CMK (cell line): ENCODE data around the gene OR8S1.
"Not testable (repeated sequence)": the region's sequence is repeated elsewhere in the genome, so short reads cannot be mapped to it uniquely, and the experiment has no call there.

Source experiments
- DNase-seq: peaks from one replicate; pipeline ENCODE4 v3.0.0-alpha.2; 2010; ENCODE audit warnings: low read depth

OR8S1 gene

GRCh38 chr12:48525332-48525731, at the start of gene OR8S1:
OR8S1 (plus strand) TSS chr12:48525632; CDS start chr12:48525632, 0 bp downstream.
- no peak for DNase-seq

DNA sequence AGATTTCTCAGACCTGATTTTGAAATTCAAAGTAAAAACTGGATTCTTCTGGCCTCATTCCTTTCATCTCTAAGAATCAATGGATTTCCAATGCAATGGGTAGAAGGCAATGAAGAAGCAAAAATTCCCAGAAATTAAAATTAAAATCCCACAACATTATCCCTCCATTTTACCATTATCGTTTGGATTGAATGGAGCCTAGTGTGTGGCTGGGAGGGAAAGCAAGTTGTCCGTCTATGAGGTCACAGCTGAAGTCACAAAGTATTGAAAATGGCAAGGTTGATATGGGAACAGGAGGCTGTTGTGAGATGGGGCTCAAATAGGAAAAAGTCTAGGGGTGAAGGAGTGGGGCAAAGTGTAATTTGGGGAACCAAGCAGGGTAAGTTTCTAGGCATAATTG, 43.2 kb upstream of the OR8S1 start, which contains the start of gene C12orf54:
Gene C12orf54, plus strand, starts transcription at position 301 of the 400 bp plus-strand sequence. CDS start 799 bp downstream, outside the sequence.
- no peak for DNase-seq

DNA sequence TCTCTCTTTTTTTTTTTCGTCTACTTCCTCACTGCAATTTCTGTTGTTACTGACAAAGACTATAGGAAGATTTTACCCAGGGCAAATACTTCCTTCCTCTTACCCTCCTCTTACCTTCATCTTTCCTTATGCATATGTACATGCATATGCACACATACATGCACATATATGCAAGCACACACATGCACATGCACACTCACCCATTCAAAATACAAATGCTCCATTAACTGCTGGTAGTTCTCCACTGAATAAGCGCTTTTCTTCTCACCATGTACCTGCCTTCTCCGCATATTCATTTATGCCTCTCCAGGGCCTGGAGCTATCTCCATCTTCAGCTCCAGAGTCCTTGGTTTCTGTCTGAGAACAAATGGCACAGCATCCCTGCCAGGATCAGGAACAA, 42.5 kb upstream of the OR8S1 start:
- DNase-seq: no peak

- no peak for DNase-seq
Observed at GRCh38 chr12:48486261-48486660, 39.2 kb upstream of the OR8S1 start.

DNA sequence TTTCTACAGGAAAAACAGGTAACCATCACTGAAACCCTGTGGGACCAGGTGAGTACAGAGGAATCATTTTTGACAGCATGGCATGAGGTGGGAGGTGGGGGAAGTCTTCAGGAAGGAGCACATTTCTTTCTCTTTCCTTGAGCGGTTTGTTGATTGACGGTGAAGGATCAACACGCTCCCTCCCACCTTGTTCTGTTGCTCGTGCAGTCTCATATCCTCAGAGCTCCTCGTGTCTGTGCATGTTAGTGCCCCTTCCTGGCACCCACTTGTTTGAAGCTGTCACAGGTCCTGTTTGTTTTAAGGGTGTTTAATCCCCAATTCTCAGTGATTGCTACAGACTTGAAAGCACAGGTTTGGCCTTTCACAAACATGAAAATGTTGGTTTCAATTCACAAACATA, 38.8 kb upstream of the OR8S1 start:
- DNase-seq: no peak

DNA sequence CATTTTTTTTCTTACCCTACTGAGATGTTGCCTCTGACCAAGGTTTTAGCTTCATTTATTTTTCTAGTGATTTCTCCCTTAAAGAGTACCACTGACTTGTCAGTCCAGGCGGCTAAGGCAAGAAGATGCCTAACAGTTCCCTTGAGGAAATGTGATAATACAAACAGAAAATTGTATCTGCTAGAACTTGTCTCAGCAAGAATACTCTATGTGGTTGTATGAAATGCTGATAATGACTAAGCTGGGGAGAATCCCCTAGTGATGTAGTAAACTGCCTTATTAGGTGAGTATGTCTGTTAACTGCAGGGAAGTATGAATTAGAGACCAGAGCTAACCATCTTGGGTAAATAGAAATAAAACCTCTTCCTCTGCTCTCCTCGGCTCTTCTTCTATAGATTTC, 36.4 kb upstream of the OR8S1 start:
- DNase-seq: no peak

GRCh38 chr12:48489456-48489855, 36.0 kb upstream of the OR8S1 start:
- not testable (repeated sequence) for DNase-seq

- DNase-seq: not testable (repeated sequence)
Observed at GRCh38 chr12:48500281-48500680, 25.2 kb upstream of the OR8S1 start.

DNA sequence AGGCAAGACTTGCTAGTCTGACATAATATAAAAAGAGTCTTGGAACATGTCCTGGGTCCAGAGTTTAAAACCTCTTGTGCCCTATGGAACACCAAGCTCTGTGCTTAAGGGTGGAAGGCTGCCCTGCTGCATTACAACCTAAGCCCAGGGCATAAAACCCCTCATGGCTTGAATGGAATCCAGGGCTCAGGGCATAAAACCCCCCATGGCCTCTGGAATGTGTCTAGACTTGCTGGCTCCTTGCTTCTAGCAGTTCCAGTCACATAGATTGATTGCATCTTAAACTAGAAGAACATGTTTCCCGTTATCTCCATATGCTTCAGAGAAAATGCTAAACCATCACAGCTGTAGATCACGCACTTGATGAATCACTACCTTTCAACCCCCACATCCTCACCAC, 18.6 kb upstream of the OR8S1 start:
- DNase-seq: not testable (repeated sequence)

- DNase-seq: no peak
Observed at GRCh38 chr12:48508987-48509386, 16.4 kb upstream of the OR8S1 start.

DNA sequence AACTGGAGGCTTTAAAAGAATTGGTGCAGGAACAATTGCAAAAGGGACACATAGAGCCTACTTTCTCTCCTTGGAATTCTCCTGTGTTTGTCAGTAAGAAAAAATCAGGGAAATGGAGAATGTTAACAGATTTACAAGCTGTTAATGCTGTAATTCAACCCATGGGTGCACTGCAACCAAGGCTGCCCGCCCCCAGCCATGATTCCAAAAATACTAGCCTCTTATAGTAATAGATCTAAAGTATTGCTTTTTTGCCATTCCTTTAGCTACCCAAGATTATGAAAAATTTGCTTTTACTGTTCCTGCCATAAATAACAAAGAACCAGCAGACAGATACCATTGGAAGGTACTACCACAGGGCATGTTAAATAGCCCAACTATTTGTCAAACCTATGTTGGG, 15.3 kb upstream of the OR8S1 start:
- DNase-seq: no peak

DNA sequence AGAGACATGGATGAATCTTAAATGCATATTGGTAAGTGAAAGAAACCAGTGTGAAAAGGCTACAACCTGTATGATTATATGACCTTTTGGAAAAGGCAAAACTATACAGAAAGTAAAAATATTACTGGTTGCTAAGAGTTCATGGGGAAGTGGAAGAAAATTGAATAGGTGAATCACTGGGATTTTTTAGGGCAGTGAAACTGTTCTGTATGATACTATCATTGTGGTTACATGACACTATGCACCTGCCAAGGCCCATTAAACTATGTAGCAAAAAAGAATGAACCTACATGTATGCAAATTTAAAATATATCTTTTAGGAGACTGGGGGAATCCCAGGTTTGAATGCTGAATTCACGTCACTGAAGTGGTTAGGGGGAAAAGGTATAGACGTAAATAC, 12.6 kb upstream of the OR8S1 start:
- no peak for DNase-seq

DNA sequence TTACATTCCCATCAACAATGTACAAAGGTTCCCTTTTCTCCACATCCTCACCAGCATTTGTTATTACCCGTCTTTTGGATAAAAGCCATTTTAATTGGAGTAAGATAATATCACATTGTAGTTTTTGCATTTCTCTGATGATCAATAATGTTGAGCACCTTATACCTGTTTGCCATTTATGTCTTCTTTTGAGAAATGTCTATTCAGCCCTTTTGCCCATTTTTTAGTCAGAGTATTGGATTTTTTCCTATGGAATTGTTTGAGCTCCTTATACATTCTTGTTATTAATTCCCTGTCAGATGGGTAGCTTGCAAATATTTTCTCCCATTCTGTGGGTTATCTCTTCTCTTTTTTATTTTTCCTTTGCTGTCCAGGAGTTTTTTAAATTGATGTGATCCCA, 10.7 kb upstream of the OR8S1 start:
- DNase-seq: no peak

GRCh38 chr12:48520381-48520780, 5.1 kb upstream of the OR8S1 start:
- DNase-seq: not testable (repeated sequence)

DNA sequence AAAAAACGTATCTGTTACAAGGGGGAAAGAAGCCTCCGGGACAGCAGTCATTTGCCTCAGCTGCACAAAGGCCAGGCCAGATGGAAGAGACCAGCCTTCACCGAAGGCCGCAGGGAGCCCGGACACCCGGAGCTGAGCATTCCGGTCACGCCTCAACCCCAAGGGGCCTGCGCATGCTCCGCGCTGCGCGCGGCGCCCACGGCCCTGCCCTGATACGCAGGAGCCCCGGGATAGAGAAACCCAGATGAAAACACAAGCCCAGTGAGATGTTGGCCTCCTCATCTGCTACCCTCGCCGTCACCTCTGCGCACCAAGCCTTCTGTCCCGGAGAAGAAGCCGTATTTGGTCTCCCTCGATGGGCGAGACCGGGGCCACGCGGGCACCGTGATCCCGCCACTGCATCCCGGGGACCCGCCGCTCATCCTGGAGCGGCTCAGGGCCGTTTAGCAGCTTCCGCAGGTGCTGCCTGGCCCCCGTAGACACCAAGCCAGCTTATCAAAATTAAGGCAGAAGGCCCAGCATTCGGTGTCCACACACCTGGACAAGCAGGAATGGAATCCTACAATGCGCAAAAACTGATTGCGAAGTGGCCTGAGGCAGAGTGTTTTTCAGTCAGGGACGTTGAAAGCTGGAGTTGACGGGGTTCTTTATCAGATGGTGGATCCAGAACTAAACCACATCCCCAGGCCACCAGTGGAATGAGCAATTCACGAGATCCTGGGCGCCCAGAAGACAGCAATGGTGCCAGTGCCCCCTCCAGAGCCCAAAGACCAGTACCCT, 2.6 kb downstream of the OR8S1 start:
- DNase-seq: no peak

- DNase-seq: no peak
Observed at GRCh38 chr12:48532601-48533000, 7.2 kb downstream of the OR8S1 start.

DNA sequence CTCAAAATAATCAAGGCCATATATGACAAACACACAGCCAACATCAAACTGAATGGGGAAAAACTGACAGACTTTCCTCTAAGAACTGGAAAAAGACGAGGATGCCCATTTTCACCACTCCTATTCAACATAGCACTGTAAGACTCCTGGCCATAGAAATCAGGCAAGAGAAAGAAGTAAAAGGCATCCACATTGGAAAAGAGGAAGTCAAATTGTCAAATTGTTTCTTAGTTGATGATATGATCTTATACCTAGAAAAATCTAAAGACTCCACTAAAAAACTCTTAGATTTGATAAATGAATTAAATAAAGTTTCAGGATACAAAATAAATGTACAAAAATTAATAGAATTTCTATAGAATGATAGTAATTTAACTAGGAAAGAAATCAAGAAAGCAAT, 11.2 kb downstream of the OR8S1 start:
- DNase-seq: no peak

GRCh38 chr12:48542300-48542928, 17.0 kb downstream of the OR8S1 start:
- no peak for DNase-seq

GRCh38 chr12:48545833-48546469, 20.5 kb downstream of the OR8S1 start:
- DNase-seq: no peak

- DNase-seq: not testable (repeated sequence)
Observed at GRCh38 chr12:48547012-48547411, 21.6 kb downstream of the OR8S1 start.

- DNase-seq: not testable (repeated sequence)
Observed at GRCh38 chr12:48551636-48552035, 26.2 kb downstream of the OR8S1 start.

DNA sequence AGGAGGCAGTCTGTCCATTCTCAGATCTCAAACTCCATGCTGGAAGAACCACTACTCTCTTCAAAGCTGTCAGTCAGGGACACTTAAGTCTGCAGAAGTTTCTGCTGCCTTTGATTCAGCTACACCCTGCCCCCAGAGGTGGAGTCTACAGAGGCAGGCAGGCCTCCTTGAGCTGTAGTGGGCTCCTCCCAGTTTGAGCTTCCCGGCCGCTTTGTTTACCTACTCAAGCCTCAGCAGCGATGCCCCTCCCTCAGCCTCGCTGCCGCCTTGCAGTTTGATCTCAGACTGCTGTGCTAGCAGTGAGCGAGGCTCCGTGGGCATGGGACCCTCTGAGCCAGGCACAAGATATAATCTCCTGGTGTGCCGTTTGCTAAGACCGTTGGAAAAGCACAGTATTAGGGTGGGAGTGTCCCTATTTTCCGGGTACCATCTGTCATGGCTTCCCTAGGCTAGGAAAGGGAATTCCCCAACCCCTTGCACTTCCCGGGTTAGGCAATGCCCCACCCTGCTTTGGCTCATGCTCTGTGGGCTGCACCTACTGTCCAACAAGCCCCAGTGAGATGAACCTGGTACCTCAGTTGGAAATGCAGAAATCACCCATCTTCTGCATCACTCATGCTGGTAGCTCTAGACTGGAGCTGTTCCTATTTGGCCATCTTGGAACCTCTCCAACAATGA, 28.4 kb downstream of the OR8S1 start:
- not testable (repeated sequence) for DNase-seq
